ENCODE data around the gene WDR81. TPM values are rescaled to one million over a fixed set of nuclear protein-coding genes. Genes with fewer than 3 reads are reported as not detected.

The WDR81 gene
- total and polyA plus RNA-seq, 2 experiments from 2014 or later: 3.5 to 14.5 TPM

GRCh38 chr17:1743088-1743439, 18.6 kb downstream of the WDR81 start:
- TF ChIP-seq CREB1 (CRISPR knock-in tag; IDR thresholded peaks at IDR 0.05; ENCODE audit: low read depth) (no peak), STAT1 (IDR thresholded peaks at IDR 0.05; ENCODE audit: unreplicated experiment) (no peak), REST (IDR thresholded peaks at IDR 0.05; ENCODE audit: unreplicated experiment) (no peak), POLR2AphosphoS5 (IDR thresholded peaks at IDR 0.05; ENCODE audit: low read depth) (no peak), ZNF114 (CRISPR knock-in tag; IDR thresholded peaks at IDR 0.05) (no peak), CTCF (conservative IDR thresholded peaks at IDR 0.05; ENCODE audit: low read depth in 2 of 2) (no peak), JUNB (IDR thresholded peaks at IDR 0.05; ENCODE audit: unreplicated experiment) (no peak)
- ATAC-seq (no peak), DNase-seq (ENCODE audit: low spot score) (no peak)
- H3K9me3 Mint-ChIP-seq: peaks cover 19% of the 10 kb centered on the region; the same call in 2 of the 3 replicates
- peaks cover 2% of the 10 kb centered on the region; the same call in 1 of the 3 replicates for H3K4me1 Mint-ChIP-seq
- Histone ChIP-seq H3K4me3 (no peak overlapping the region), H2AFZ (no peak overlapping the region), H3K36me3 (ENCODE audit: insufficient read depth) (no peaks in the 10 kb centered on the region), H3K9me2 (ENCODE audit: insufficient read depth) (no peaks in the 10 kb centered on the region), H3F3A (replicated peaks; ENCODE audit: low read depth) (no peaks in the 10 kb centered on the region; the same call in 1 of the 2 replicates), H3K27me3 (ENCODE audit: insufficient read depth) (no peaks in the 10 kb centered on the region), H4K20me1 (replicated peaks; ENCODE audit: insufficient read depth) (no peaks in the 10 kb centered on the region), H3K79me2 (replicated peaks; ENCODE audit: insufficient read depth) (no peaks in the 10 kb centered on the region), H3K4me2 (no peak overlapping the region), H3K27ac (ENCODE audit: low read depth) (no peak overlapping the region), H3K4me1 (ENCODE audit: insufficient read depth) (no peaks in the 10 kb centered on the region)
- peaks cover 4% of the 10 kb centered on the region for H3K27me3 Mint-ChIP-seq (ENCODE audit: insufficient read depth, low read depth, poor library complexity)
- H3K4me3 Mint-ChIP-seq: no peak overlapping the region
- H3K36me3 Mint-ChIP-seq (ENCODE audit: low read depth): no peaks in the 10 kb centered on the region; the same call in 2 of the 3 replicates
- no peak overlapping the region for H3K27ac Mint-ChIP-seq

- DNase-seq (ENCODE audit: low spot score) (no peak), ATAC-seq (peak; percentile 21)
- peaks cover 2% of the 10 kb centered on the region; the same call in 1 of the 3 replicates for H3K4me1 Mint-ChIP-seq
- no peak overlapping the region for H3K4me3 ChIP-seq
- H3K27ac Mint-ChIP-seq: no peak overlapping the region
- no peaks in the 10 kb centered on the region for H3K36me3 Mint-ChIP-seq (ENCODE audit: low read depth)
- H3K4me3 Mint-ChIP-seq: no peak overlapping the region
- H2AFZ ChIP-seq: no peak overlapping the region; the same call in 1 of the 2 replicates
- no peaks in the 10 kb centered on the region for H3K36me3 ChIP-seq (ENCODE audit: insufficient read depth)
- H3F3A ChIP-seq (replicated peaks; ENCODE audit: low read depth): no peaks in the 10 kb centered on the region; the same call in 1 of the 2 replicates
- H3K79me2 ChIP-seq (replicated peaks; ENCODE audit: insufficient read depth): no peaks in the 10 kb centered on the region
- H3K9me3 Mint-ChIP-seq: peaks cover 14% of the 10 kb centered on the region; the same call in 2 of the 3 replicates
- H3K9me2 ChIP-seq (ENCODE audit: insufficient read depth): no peaks in the 10 kb centered on the region
- H3K27ac ChIP-seq (ENCODE audit: low read depth): no peak overlapping the region
- no peak overlapping the region for H3K4me2 ChIP-seq
- H3K27me3 ChIP-seq (ENCODE audit: insufficient read depth): no peaks in the 10 kb centered on the region
- H3K27me3 Mint-ChIP-seq (ENCODE audit: insufficient read depth, low read depth, poor library complexity): peaks cover 6% of the 10 kb centered on the region
- H3K4me1 ChIP-seq (ENCODE audit: insufficient read depth): no peaks in the 10 kb centered on the region
- no peaks in the 10 kb centered on the region for H4K20me1 ChIP-seq (replicated peaks; ENCODE audit: insufficient read depth)
- TF ChIP-seq ZNF462 (CRISPR knock-in tag; IDR thresholded peaks at IDR 0.05): no peak
These were observed 20.3 kb downstream of the WDR81 start for GRCh38 chr17:1744551-1745512.
